OCI-LY1 (cell line): ENCODE measurements around the gene TNNT2.

Experiments used
- H2AFZ ChIP-seq: fragments of 200-600 bp; sonication (generic), shearing (Covaris generic); 2 replicates; pipeline ENCODE4 v1.6.0; 2014; ENCODE audit warnings: antibody characterized with exemption, mild to moderate bottlenecking, low read length
- H3F3A ChIP-seq: fragments of 200-600 bp; sonication (generic), shearing (Covaris generic); 2 replicates; pipeline ENCODE4 v1.6.0; 2014; ENCODE audit warnings: mild to moderate bottlenecking, antibody characterized with exemption, low read length, moderate library complexity; ENCODE audit not compliant: insufficient read depth
- H3K27ac ChIP-seq: fragments of 200-600 bp; sonication (generic); 2 replicates; pipeline ENCODE4 v1.5.1; 2014; ENCODE audit warnings: low read length, mixed run types, mild to moderate bottlenecking, low read depth; ENCODE audit not compliant: poor library complexity, severe bottlenecking
- H3K27me3 ChIP-seq: fragments of 200-600 bp; sonication (generic); 2 replicates; pipeline ENCODE4 v1.6.0; 2014; ENCODE audit warnings: antibody characterized with exemption, mild to moderate bottlenecking, low read length, moderate library complexity; ENCODE audit not compliant: insufficient read depth
- H3K36me3 ChIP-seq: fragments of 200-600 bp; sonication (generic); 2 replicates; pipeline ENCODE4 v1.6.1; 2014; ENCODE audit warnings: mild to moderate bottlenecking, antibody characterized with exemption, low read length, moderate library complexity, mixed read lengths; ENCODE audit not compliant: insufficient read depth
- H3K4me1 ChIP-seq: fragments of 200-600 bp; sonication (generic); 2 replicates; pipeline ENCODE4 v1.5.1; 2014; ENCODE audit warnings: mild to moderate bottlenecking, low read length, moderate library complexity; ENCODE audit not compliant: insufficient read depth, severe bottlenecking
- H3K4me2 ChIP-seq: fragments of 200-600 bp; sonication (generic), shearing (Covaris generic); 2 replicates; pipeline ENCODE4 v1.6.1; 2014; ENCODE audit warnings: low read length
- H3K4me3 ChIP-seq: fragments of 200-600 bp; sonication (generic); 2 replicates; pipeline ENCODE4 v1.5.1; 2014; ENCODE audit warnings: low read length, low read depth, mild to moderate bottlenecking, mixed read lengths; ENCODE audit not compliant: poor library complexity, severe bottlenecking
- H3K79me2 ChIP-seq: fragments of 200-600 bp; shearing (Covaris generic); 2 replicates; pipeline ENCODE4 v1.6.1; 2016; ENCODE audit warnings: mixed run types, low read length, mixed read lengths; ENCODE audit not compliant: insufficient read depth
- H3K9ac ChIP-seq: fragments of 200-600 bp; sonication (generic), shearing (Covaris generic); 2 replicates; pipeline ENCODE4 v1.6.1; 2014; ENCODE audit warnings: mild to moderate bottlenecking, low read length, mixed read lengths
- H3K9me2 ChIP-seq: fragments of 200-600 bp; sonication (generic), shearing (Covaris generic); 2 replicates; pipeline ENCODE4 v1.6.1; 2014; ENCODE audit warnings: low read depth, mild to moderate bottlenecking, low read length, mixed read lengths
- H3K9me3 ChIP-seq: fragments of 200-600 bp; shearing (Covaris generic); 2 replicates; pipeline ENCODE4 v1.6.1; 2014; ENCODE audit warnings: low read length, mixed read lengths
- H4K20me1 ChIP-seq: fragments of 200-600 bp; sonication (generic), shearing (Covaris generic); 2 replicates; pipeline ENCODE4 v1.6.0; 2016; ENCODE audit warnings: mild to moderate bottlenecking, low read length; ENCODE audit not compliant: insufficient read depth
- CTCF ChIP-seq: fragments of 200-600 bp; sonication (generic), shearing (Covaris generic); IDR thresholded peaks from 2 replicates; pipeline ENCODE4 v1.5.1; 2017; ENCODE audit warnings: mild to moderate bottlenecking, antibody characterized with exemption, low read length, moderate library complexity, mixed read lengths
- EZH2 ChIP-seq: fragments of 200-600 bp; sonication (generic), shearing (Covaris generic); IDR thresholded peaks from 2 replicates; pipeline ENCODE4 v1.8.0; 2017; ENCODE audit warnings: borderline replicate concordance, mixed run types, mild to moderate bottlenecking, antibody characterized with exemption, low read length, moderate library complexity, mixed read lengths

Gene TNNT2

GRCh38 chr1:201331166-201331565, 46.3 kb downstream of the TNNT2 start:
- H3K9ac ChIP-seq = no peak overlapping the region

DNA sequence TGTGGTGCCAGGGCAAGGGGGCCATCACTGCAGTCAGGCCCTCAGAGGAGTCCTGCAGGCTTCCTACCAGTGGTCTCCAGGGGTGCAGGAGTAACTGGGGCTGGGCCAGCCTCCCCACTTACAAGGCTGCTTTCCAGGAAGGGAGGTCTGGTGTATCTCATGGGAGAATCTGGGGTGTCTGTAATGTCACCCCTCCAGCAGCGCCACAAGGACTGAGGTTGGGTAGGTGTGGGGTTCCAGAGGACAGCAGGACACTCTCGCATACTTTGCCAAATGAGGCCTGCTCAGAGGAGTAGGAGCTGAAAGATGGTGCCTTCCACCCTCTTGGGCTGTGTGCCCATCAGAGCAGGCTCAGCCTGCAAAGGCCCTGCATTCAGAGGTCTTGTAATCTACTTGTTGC, 46.9 kb downstream of the TNNT2 start:
- Histone ChIP-seq H3K27me3 (no peaks in the 10 kb centered on the region), H3K4me2 (no peak overlapping the region), H3F3A (no peaks in the 10 kb centered on the region), H3K36me3 (no peaks in the 10 kb centered on the region), H3K4me1 (no peaks in the 10 kb centered on the region), H3K9me3 (no peaks in the 10 kb centered on the region), H3K4me3 (no peak overlapping the region), H2AFZ (no peak overlapping the region), H3K27ac (no peak overlapping the region), H3K9ac (no peak overlapping the region), H3K9me2 (no peaks in the 10 kb centered on the region), H3K79me2 (no peaks in the 10 kb centered on the region), H4K20me1 (no peaks in the 10 kb centered on the region)
- TF ChIP-seq EZH2 (no peak), CTCF (no peak)

More at GRCh38 chr1:201331166-201331565, 46.3 kb downstream of the TNNT2 start:
- Histone ChIP-seq H3K4me1 (no peaks in the 10 kb centered on the region), H3K79me2 (no peaks in the 10 kb centered on the region), H2AFZ (no peak overlapping the region), H3K9me3 (no peaks in the 10 kb centered on the region), H3K36me3 (no peaks in the 10 kb centered on the region), H3K9me2 (no peaks in the 10 kb centered on the region), H3K4me3 (no peak overlapping the region), H4K20me1 (no peaks in the 10 kb centered on the region), H3F3A (no peaks in the 10 kb centered on the region), H3K27me3 (no peaks in the 10 kb centered on the region), H3K27ac (no peak overlapping the region), H3K4me2 (no peak overlapping the region)
- TF ChIP-seq CTCF (no peak), EZH2 (no peak)

GRCh38 chr1:201329801-201330200, 47.7 kb downstream of the TNNT2 start:
- Histone ChIP-seq H3K36me3 (no peaks in the 10 kb centered on the region), H4K20me1 (no peaks in the 10 kb centered on the region), H3K4me3 (no peak overlapping the region), H3K9ac (no peak overlapping the region), H3K4me1 (no peaks in the 10 kb centered on the region), H3K9me2 (no peaks in the 10 kb centered on the region), H3K27me3 (no peaks in the 10 kb centered on the region), H3F3A (no peaks in the 10 kb centered on the region), H3K79me2 (no peaks in the 10 kb centered on the region), H2AFZ (no peak overlapping the region), H3K4me2 (no peak overlapping the region), H3K9me3 (no peaks in the 10 kb centered on the region), H3K27ac (no peak overlapping the region)
- TF ChIP-seq CTCF = no peak
- TF ChIP-seq EZH2 = no peak
